COR-L47 (cell line): ENCODE measurements around the gene DNAH8.

ENCODE experiments used
- DNase-seq: peaks from one replicate; lab custom pipeline; 2025; lab: John Stamatoyannopoulos, UW

The DNAH8 gene

DNA sequence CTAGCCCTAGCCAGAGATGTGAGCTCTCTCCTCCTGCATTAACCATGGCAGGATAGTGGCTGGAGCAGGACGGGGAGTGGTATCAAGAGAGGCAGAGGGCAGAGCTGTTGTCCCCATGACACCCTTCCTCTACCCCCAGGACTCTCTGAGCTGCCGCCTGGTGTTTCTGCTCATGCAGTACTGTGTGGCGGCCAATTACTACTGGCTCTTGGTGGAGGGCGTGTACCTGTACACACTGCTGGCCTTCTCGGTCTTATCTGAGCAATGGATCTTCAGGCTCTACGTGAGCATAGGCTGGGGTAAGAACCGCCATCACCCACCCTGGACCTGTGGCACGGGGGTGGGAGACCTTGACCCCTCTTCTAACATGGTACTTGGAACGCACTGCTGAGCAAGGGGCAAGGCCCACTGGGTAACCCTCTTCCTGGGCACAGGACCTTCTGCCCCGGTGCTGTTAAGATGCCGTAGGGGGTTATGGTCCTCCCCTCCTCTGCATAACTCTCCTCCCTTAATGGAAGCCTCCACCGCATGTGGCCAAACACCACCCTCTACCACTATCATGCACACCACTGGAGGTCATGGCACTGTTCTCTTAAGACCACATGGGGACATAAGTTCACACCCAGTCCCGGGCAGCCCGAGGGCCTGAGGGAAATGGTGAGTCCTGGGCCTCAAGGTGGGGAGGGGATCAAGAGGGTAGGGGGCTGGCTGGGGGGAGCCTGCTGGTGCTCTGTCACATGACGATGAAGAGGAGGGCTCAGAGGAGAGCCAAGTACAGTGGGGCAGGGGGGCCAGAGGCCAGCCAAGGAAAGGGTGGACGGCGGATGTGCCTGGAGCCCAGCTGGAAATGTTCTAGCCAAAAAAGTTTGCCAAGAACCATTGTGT, 358.6 kb downstream of the DNAH8 start:
- DNase-seq, result no peak

DNA sequence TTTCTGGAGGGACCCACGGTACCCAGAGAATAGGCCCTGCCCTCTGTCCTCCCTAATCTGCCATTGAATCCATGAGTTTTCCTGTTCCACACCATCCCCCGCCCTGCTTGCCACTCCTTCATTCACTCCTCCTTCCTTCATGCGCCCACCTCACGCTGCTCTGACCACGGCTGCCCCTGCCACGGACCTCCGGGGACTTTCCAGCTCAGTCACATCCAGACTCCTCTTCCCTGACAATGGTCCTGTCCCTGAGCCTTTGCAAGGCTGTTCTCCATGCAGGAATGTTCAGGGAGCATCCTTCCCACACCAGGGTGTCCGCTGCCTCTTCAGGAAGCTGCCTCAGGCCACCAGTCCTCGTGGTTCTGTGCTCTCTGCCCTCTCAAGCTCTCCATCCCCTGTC, 359.4 kb downstream of the DNAH8 start:
- no peak for DNase-seq

DNA sequence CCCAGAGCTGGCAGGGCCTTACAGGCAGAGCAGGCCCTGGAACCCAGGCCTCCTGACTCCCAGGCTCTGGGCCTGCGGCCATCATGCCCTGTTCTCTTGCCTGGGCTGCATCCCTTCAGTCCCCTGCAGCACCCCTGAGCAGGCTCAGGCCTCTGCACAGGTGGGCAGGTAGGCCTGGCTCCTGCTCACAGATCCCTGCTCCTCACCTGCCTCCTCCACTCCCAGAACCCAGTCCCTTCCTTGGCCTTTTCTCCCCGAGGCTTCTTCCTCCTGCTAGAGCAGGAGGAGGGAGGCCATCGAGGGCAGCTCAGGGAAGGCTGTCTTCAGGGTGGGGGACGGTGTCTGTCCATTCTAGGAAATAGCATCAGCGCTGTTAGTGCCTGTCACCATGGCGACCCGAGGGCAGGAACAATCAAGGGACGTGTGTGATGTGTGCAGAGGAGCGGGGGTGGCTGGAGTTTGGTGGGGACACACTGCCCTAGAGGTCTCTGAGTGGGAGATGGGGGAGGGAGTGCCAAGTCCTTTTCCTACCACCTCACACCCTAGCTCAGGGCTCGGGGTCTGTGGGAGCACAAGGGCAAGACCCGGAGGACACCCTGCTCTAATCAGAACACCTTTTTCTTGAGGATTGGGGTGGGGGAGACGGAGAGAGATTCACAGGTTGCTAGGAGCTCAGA, 360.0 kb downstream of the DNAH8 start:
- DNase-seq, result no peak

DNA sequence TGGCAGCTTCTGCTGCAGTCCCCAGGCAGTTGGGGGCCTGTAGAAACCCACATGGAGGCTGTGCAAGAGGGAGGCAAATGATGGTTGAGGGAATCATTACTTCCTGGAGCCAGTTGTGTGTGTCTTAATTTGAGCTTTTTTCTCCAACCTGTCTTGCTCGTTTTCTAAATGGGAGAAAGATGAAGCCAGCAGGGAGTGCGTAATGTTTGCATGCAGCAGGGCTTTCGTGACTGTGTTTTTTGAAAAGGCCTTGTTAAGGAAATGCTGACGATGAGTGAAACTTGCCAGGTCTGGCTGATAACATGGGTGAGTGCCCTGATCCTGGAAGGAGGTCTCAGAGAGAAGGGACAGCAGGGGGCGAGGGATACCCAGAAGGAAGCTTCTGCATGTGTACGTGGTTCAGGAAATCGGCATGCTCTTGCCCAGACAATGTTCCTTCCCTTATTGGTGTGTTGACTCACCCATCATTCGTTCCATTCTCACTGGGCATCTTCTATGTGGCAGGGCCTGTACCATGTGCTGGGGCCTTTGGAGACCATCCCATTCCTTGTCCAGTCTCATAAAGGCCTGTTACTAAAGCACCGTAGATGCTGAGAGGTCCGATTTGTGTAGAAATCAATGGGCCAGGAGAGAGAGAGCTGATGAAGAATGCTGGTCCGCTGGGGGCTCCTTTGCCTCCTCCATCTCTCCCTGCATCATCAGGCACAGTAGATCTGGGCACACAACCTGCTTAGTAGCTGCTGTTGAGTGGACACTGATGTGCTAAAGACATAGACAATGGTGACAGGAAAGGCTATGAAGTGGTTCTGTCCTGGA, 360.9 kb downstream of the DNAH8 start:
- DNase-seq, result no peak

DNA sequence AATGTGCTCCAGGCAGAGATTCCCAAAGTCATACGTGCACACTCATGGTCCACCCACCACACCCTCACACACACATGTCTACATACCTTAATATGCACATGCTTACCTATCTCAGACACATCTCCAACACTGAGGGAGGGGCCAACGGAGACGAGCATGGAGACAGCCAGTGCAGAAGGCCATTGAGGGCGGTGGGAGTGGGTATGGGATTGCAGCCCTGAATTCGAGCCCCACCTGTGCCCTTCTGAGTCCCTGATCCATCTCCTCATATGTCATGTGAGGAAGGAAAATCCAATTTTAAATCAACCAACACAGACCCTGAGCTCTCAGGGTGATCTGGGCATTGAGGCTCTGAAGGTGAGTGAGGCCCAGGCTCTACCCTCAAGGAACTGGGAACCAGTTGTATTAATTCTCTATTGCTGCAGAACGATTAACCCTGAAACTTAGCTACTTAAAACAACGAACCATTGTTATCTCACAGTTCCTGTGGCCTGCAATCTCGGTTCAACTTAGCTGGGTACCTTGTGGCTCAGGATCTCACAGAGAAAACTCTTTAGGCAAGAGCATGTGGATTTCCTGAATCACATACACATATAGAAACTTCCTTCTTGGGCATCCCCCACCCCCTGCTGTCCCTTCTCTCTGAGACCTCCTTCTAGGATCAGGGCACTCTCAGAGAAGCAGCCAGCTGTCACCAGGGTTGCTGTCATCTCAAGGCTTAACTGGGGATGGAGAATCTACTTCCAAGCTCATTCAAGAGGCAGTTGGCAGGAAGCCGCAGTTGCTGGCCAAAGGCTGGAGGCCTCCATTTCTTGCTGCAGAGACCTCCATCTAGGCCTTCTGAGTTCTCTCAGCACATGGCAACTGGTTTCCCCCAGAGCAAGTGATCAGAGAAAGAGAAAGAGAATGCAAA, 361.8 kb downstream of the DNAH8 start:
- DNase-seq, result no peak

DNA sequence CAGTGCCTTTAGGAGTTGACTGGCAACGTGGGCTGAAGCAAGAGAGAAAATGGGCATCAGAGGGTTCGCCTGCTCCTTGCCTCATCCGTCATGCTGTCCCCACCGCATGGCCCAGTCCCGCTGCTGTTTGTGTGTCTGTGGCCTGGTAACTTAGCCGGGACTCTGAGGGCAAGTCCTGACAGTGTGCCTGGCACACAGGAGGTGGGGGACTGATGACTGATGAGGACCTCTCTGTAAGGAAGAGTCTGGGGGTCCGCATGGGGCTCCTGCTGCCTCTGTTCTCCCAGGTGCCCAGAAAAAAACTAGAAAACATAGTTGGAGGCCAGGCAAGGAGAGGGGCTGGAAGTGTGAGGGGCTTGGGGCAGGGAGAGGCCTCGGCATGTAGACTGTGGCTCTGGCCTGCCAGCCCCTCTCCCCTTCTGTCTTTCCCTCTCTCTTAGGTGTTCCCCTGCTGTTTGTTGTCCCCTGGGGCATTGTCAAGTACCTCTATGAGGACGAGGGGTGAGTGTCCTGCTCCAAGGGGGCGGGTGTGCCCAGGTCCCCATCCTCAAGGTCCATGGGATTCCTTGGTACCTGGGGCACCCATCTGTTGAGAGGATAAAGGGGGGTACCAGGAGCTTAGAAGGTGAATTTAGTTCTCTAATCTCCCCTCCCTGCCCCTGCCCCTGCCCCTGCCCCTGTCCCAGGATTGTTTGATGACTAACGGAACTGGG, 362.9 kb downstream of the DNAH8 start:
- DNase-seq, result no peak

DNA sequence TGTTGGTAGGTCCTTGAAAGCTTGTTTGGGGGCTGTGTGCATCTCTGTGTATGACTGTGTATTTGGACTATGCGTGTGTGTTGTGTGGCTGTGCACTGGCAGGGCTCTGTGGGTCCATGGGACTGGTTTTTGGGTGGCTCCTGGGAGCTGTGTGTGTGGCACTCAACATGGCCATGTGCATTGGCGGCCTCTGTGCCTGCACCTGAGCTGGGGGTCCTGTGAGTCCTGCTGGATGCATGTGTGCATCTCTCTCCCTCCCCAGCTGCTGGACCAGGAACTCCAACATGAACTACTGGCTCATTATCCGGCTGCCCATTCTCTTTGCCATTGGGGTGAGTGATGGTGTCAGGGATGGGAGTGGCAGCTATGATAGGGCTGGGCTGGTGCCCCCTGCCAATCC, 363.6 kb downstream of the DNAH8 start:
- no peak for DNase-seq

DNA sequence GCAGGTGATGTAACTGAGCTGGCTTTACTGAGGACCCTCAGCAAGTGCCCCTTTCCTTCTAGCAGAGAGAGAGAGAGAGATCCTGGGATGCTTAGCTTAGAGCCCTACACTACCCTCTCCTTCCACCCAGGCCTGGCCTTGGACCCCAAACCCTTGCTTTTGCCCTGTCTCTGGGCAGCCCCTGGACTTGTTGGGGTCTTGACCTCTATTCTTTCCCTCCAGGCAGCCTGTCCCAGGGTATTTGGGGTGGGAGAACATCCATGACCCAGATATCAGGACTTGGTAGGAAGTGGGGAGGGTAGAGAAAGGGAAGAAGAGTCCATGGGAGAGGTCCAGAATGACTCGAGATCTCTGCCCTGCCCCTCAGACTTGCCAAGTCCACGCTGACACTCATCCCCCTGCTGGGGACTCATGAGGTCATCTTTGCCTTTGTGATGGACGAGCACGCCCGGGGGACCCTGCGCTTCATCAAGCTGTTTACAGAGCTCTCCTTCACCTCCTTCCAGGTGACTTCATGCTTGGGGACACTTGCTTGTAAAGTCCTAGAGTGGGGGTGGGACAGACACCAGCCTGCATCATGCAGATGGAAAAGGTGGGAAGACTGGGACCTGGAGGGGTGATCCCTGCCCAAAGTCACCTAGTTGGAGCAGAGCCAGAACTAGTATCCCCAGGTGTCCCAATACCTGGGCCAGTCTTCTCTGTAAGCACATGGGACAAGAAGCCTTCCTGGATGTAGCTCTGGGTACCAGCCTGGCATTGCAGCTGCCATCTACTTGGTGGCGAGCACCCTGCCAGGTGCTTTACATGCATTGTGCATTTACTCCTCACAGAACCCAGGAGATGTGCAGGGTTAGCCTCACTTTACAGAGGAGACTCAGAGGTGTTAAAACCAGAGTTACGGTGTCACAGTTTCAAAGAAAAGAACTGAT, 364.4 kb downstream of the DNAH8 start:
- DNase-seq, result no peak
